CD4-positive, alpha-beta T cell (primary cell): ENCODE measurements around the gene SEMA5A. TPM values are rescaled to one million over a fixed set of nuclear protein-coding genes. Genes with fewer than 3 reads are reported as not detected.

Experiments
- ATAC-seq: fragments of 200-7000 bp; cut with Tn5 transposase; one replicate; pipeline ENCODE4 v1.10.0; 2022; ENCODE audit warnings: mild to moderate bottlenecking; ENCODE audit not compliant: poor library complexity
- CTCF ChIA-PET: fragments of 350-600 bp; sonication (Branson Sonifier 250); formaldehyde crosslinking; loops from one replicate; lab custom pipeline; 2021; ENCODE audit warnings: antibody characterized with exemption, inconsistent platforms; lab: Charles Lee
- POLR2A ChIA-PET: fragments of 350-600 bp; sonication (Branson Sonifier 250); formaldehyde crosslinking; loops from one replicate; lab custom pipeline; 2021; ENCODE audit warnings: antibody characterized with exemption, inconsistent platforms; lab: Charles Lee
- DNase-seq, 14 experiments: peaks; one replicate each; pipeline ENCODE4 v3.0.0-alpha.2; 2013 to 2020; ENCODE audit warnings: mixed read lengths in 2 of 14
- H3K27ac ChIP-seq, 2 donors: one replicate each; pipeline versions ENCODE4 v1.5.1 to v1.7.0; 2013; ENCODE audit warnings: low read length in 2 of 2, low read depth in 1 of 2, mild to moderate bottlenecking in 1 of 2
- H3K27me3 ChIP-seq, 2 experiments: 1 replicate in 1 of 2; 2 replicates in 1 of 2; pipeline versions ENCODE4 v1.6.1 to v1.7.0; 2013; ENCODE audit warnings: low read length in 2 of 2, control low read depth in 1 of 2, mild to moderate bottlenecking in 1 of 2, moderate library complexity in 1 of 2; ENCODE audit not compliant: insufficient read depth in 2 of 2, control insufficient read depth in 1 of 2
- H3K36me3 ChIP-seq: one replicate; pipeline ENCODE4 v1.6.1; 2013; ENCODE audit warnings: low read length, control low read depth; ENCODE audit not compliant: insufficient read depth
- H3K4me1 ChIP-seq: one replicate; pipeline ENCODE4 v1.6.1; 2013; ENCODE audit warnings: low read length, control low read depth; ENCODE audit not compliant: insufficient read depth
- H3K4me3 ChIP-seq: one replicate; pipeline ENCODE4 v1.5.1; 2013; ENCODE audit warnings: mild to moderate bottlenecking, low read length, moderate library complexity
- H3K9me3 ChIP-seq, 2 experiments: 1 replicate in 1 of 2; 2 replicates in 1 of 2; pipeline versions ENCODE4 v1.6.1 to v1.7.0; 2013; ENCODE audit warnings: low read length in 2 of 2, mild to moderate bottlenecking in 2 of 2, control low read depth in 1 of 2, moderate library complexity in 1 of 2; ENCODE audit not compliant: control insufficient read depth in 1 of 2, insufficient read depth in 1 of 2
- H3K27ac Mint-ChIP-seq: one replicate; pipeline ENCODE4 v1.8.0; 2020; ENCODE audit warnings: mixed read lengths
- H3K27me3 Mint-ChIP-seq: one replicate; pipeline ENCODE4 v1.8.0; 2021; ENCODE audit warnings: mixed read lengths
- H3K36me3 Mint-ChIP-seq: one replicate; pipeline ENCODE4 v1.8.0; 2021; ENCODE audit warnings: low read depth, mixed read lengths
- H3K4me1 Mint-ChIP-seq: one replicate; pipeline ENCODE4 v1.8.0; 2021; ENCODE audit warnings: low read depth, mixed read lengths
- H3K4me3 Mint-ChIP-seq: one replicate; pipeline ENCODE4 v1.8.0; 2020; ENCODE audit warnings: mild to moderate bottlenecking, mixed read lengths
- H3K9me3 Mint-ChIP-seq: one replicate; pipeline ENCODE4 v1.8.0; 2020; ENCODE audit warnings: mixed read lengths
- CTCF ChIP-seq: fragments of 200-600 bp; IDR thresholded peaks from one replicate; pipeline ENCODE4 v1.8.0; 2022; ENCODE audit warnings: antibody characterized with exemption, mild to moderate bottlenecking
- intact Hi-C, 2 experiments: fragments of 100-400 bp; cut with DNase I in 1 of 2; cut with micrococcal nuclease in 1 of 2; formaldehyde crosslinking; loops; one replicate each; pipeline versions ENCODE4 v1.15.1 to v1.9.0; 2023 to 2025; cut with DNase I, micrococcal nuclease
- total RNA-seq, 174 experiments: library from RNA in 2 of 174; stranded (reverse) in 2 of 174; gene quantifications; one replicate each; pipeline ENCODE4 v1.2.3 and lab custom pipeline; 2021 to 2026

Gene SEMA5A
- total RNA-seq, 2 experiments from 2014 or later, result 2.0 to 2.9 TPM

DNA sequence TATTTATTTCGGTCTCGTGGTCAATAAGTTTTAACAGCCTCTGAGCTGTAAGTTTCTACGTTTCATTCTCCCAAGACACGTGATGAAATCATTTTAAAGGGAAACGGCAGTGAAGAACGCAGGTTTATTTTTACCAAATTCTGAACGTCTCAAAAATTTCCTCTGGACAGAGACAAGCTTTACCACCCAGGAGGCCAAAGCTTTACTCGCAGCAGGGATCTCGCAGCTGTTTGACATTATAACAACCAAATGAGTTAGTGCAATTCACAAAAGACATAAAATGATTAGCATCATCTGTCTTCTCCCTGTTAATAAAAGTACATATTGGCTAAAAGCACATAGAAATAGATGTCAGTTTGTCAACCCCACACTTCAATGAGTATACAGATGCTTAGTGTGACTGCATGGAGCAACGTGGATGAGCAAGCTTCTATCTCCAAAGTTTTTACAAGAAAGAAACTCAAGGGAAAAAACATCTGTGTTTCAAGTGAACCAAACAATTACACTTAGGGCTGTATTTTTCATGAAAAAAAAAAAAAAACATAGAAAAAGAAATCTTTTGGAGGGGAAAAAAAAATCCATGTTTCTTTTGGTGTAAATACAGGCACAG is 2.5 kb downstream of the SEMA5A start:
- no peak for ATAC-seq
- POLR2A ChIA-PET, result no interaction called here
- Histone ChIP-seq H3K27ac (no peak overlapping the region), H3K36me3 (no peaks in the 10 kb centered on the region), H3K9me3 (peaks cover 0 to 37% of the 10 kb centered on the region in 2 experiments), H3K27me3 (peaks cover 11 to 43% of the 10 kb centered on the region in 2 experiments), H3K4me3 (no peak overlapping the region), H3K4me1 (peaks cover 12% of the 10 kb centered on the region)
- intact Hi-C loops, result no loop called here
- H3K36me3 Mint-ChIP-seq, result no peaks in the 10 kb centered on the region
- CTCF ChIA-PET, result no interaction called here
- H3K27me3 Mint-ChIP-seq, result peaks cover 44% of the 10 kb centered on the region
- H3K27ac Mint-ChIP-seq, result no peak overlapping the region
- peaks cover 7% of the 10 kb centered on the region for H3K4me1 Mint-ChIP-seq
- H3K9me3 Mint-ChIP-seq, result no peaks in the 10 kb centered on the region
- no peak for DNase-seq
- H3K4me3 Mint-ChIP-seq, result peak overlapping the region; percentile 15
- no peak for TF ChIP-seq CTCF

DNA sequence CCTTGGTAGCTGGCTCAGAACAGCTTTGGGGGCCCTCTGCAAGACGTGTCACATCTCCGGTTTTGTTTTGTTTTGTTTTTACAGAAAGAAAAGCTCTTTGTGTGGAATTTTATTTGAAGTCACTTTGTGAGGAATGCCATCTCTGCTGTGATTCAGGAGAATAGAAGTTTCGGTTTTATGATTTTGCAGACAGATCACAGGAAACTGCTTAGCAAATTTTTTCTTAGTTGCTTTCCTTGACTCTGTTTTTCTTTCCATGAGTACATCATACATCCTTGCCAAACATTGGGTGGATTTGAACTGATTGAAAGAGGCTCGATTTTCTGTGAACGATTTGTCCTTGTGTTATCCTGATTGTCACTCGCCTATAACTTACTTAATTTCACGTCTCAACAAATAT is 5.1 kb downstream of the SEMA5A start:
- ATAC-seq (no peak), DNase-seq (no peak)
- Mint-ChIP-seq H3K36me3 (no peaks in the 10 kb centered on the region), H3K27me3 (peaks cover 30% of the 10 kb centered on the region), H3K27ac (no peak overlapping the region), H3K4me3 (no peak overlapping the region), H3K9me3 (no peaks in the 10 kb centered on the region), H3K4me1 (peaks cover 4% of the 10 kb centered on the region)
- H3K36me3 ChIP-seq, result no peaks in the 10 kb centered on the region
- H3K27me3 ChIP-seq, result peaks cover 11 to 30% of the 10 kb centered on the region in 2 experiments
- intact Hi-C loops, result no loop called here
- ChIA-PET POLR2A (no interaction called here), CTCF (no interaction called here)
- peaks cover 12% of the 10 kb centered on the region for H3K4me1 ChIP-seq
- peaks cover 0 to 20% of the 10 kb centered on the region in 2 experiments for H3K9me3 ChIP-seq
- no peak for TF ChIP-seq CTCF
- no peak overlapping the region for H3K27ac ChIP-seq
- H3K4me3 ChIP-seq, result no peak overlapping the region

- peaks cover 0 to 17% of the 10 kb centered on the region in 2 experiments for H3K9me3 ChIP-seq
- intact Hi-C loops, result no loop called here
- POLR2A ChIA-PET, result interaction anchor here (0.6 kb wide), 1 partner anchor 14 kb away, joined by 4 read pairs; no protein-coding TSS in a partner anchor
- H3K4me3 Mint-ChIP-seq, result no peak overlapping the region
- no peak for TF ChIP-seq CTCF
- H3K4me1 Mint-ChIP-seq, result peaks cover 4% of the 10 kb centered on the region
- H3K27me3 Mint-ChIP-seq, result peaks cover 21% of the 10 kb centered on the region
- H3K27ac ChIP-seq, result no peak overlapping the region
- no peak overlapping the region for H3K4me3 ChIP-seq
- ATAC-seq (peak; percentile 41), DNase-seq (peak in 1 of 14 experiments; percentile 16)
- H3K27me3 ChIP-seq, result peaks cover 0 to 7% of the 10 kb centered on the region in 2 experiments
- no peaks in the 10 kb centered on the region for H3K9me3 Mint-ChIP-seq
- no peaks in the 10 kb centered on the region for H3K36me3 ChIP-seq
- no peaks in the 10 kb centered on the region for H3K36me3 Mint-ChIP-seq
- H3K4me1 ChIP-seq, result no peaks in the 10 kb centered on the region
- peak overlapping the region; percentile 61 for H3K27ac Mint-ChIP-seq
- CTCF ChIA-PET, result no interaction called here
Observed at GRCh38 chr5:9538504-9538903, 7.4 kb downstream of the SEMA5A start.
